HT-29 (cell line): ENCODE data around the gene HLF. TPM values are rescaled to one million over a fixed set of nuclear protein-coding genes. Genes with fewer than 3 reads are reported as not detected.
A peak's percentile ranks its signal among the peaks of the same experiment; 100 is the strongest.

Experiments used
- DNase-seq: peaks from one replicate; pipeline ENCODE4 v3.0.0-alpha.2; 2015; ENCODE audit warnings: low spot score
- total RNA-seq: library from RNA; depleted of rRNA; stranded (reverse); fragments of >200 nt; shearing (Covaris generic); gene quantifications from 2 replicates; pipeline ENCODE4 v1.2.3, GENCODE V29; 2014; rRNA removed

Gene HLF
- total RNA-seq, 1 experiment from 2014 or later = 0.05 TPM

- no peak for DNase-seq
Observed at GRCh38 chr17:55354010-55354409, 89.2 kb downstream of the HLF start.

- no peak for DNase-seq
Observed at GRCh38 chr17:55354941-55355340, 90.2 kb downstream of the HLF start.

GRCh38 chr17:55356434-55357328 is 91.9 kb downstream of the HLF start:
- DNase-seq = peak; percentile 94

- DNase-seq = no peak
Observed at GRCh38 chr17:55360971-55361370, 96.2 kb downstream of the HLF start.

- DNase-seq = no peak
Observed at GRCh38 chr17:55363033-55363432, 98.3 kb downstream of the HLF start.

- DNase-seq = no peak
Observed at GRCh38 chr17:55366020-55366481, 101.3 kb downstream of the HLF start.

GRCh38 chr17:55368706-55369105 is 103.9 kb downstream of the HLF start:
- DNase-seq = no peak

Other genes starting within 250 kb of the HLF start
- 20.2 and 23.9 TPM in 2 replicates for gene MMD, start 156.9 kb downstream of the HLF start, total RNA-seq
- gene SMIM36, start 246.5 kb downstream of the HLF start, total RNA-seq = 0.29 TPM in 1 of 2 replicates, not detected in the other